NCI-H2196 (cell line): ENCODE data around the gene MAP3K19.
A peak's percentile ranks its signal among the peaks of the same experiment; 100 is the strongest.
"Not testable (repeated sequence)": the region's sequence is repeated elsewhere in the genome, so short reads cannot be mapped to it uniquely, and the experiment has no call there.

Experiments
- DNase-seq: peaks from one replicate; lab custom pipeline; 2025; ENCODE audit not compliant: unreplicated experiment; lab: John Stamatoyannopoulos, UW

The MAP3K19 gene

GRCh38 chr2:135052997-135053474 is 5.8 kb upstream of the MAP3K19 start:
- no peak for DNase-seq

- DNase-seq, result peak; percentile 76
Measured at GRCh38 chr2:135052042-135052876, 5.0 kb upstream of the MAP3K19 start, which contains the start of gene RAB3GAP1. TSS of gene RAB3GAP1 (plus strand) at chr2:135052292. CDS start at chr2:135052308, 16 bp downstream.

- DNase-seq, result no peak
Measured at GRCh38 chr2:135050684-135051083, 3.4 kb upstream of the MAP3K19 start.

GRCh38 chr2:135050132-135050531 is 2.9 kb upstream of the MAP3K19 start:
- no peak for DNase-seq

- no peak for DNase-seq
Measured at GRCh38 chr2:135048122-135048521, 875 bp upstream of the MAP3K19 start.

GRCh38 chr2:135043345-135043744 is 3.9 kb downstream of the MAP3K19 start:
- DNase-seq, result no peak

GRCh38 chr2:135037831-135038230 is 9.4 kb downstream of the MAP3K19 start:
- no peak for DNase-seq

GRCh38 chr2:135033216-135033615 is 14.0 kb downstream of the MAP3K19 start:
- DNase-seq, result not testable (repeated sequence)

GRCh38 chr2:135030826-135031225 is 16.4 kb downstream of the MAP3K19 start:
- DNase-seq, result no peak

- no peak for DNase-seq
Measured at GRCh38 chr2:135029481-135030134, 17.6 kb downstream of the MAP3K19 start.

GRCh38 chr2:135023886-135024485 is 23.3 kb downstream of the MAP3K19 start:
- DNase-seq, result no peak

- DNase-seq, result no peak
Measured at GRCh38 chr2:135022952-135023880, 24.0 kb downstream of the MAP3K19 start.

GRCh38 chr2:135021618-135022017 is 25.6 kb downstream of the MAP3K19 start:
- no peak for DNase-seq

- no peak for DNase-seq
Measured at GRCh38 chr2:135011633-135012032, 35.6 kb downstream of the MAP3K19 start.

GRCh38 chr2:135010200-135010942 is 36.9 kb downstream of the MAP3K19 start:
- no peak for DNase-seq

GRCh38 chr2:135009339-135009738 is 37.9 kb downstream of the MAP3K19 start:
- no peak for DNase-seq

GRCh38 chr2:135005753-135006152 is 41.5 kb downstream of the MAP3K19 start:
- DNase-seq, result no peak

- DNase-seq, result peak; percentile 84
Measured at GRCh38 chr2:135004005-135004746, 43.1 kb downstream of the MAP3K19 start.

- DNase-seq, result no peak
Measured at GRCh38 chr2:135002836-135003235, 44.4 kb downstream of the MAP3K19 start.
